ENCODE measurements around the gene ANXA7.

DNA sequence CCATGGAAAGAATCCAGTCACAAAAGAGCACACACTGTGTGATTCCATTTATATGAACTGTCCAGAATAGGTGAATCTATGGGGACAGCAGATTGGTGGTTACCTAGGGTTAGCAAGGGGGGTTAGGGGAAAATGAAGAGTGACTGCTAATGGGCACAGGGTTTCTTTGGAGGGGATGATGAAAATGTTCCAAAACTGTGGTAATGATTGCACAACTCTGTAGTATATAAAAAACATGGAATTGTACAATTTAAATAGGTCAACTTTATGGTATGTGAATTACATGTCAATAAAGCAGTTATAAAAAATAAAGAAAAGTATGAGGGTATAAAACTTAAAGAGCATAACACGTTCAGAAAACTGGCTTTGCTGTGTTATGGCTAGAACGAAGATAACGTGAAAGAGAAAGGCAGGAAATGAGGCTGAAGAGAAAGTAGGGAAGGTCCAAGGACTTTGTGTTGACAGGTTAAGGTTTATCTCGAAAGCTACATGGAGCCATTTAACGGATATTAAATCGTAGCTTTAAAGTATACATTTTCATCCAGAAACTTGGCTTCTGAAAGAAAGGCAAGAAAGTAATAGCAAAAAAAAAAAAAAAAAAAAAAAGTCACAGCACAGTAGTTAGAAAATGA, 45.9 kb upstream of the ANXA7 start:
- TF ChIP-seq, protein P1, sequence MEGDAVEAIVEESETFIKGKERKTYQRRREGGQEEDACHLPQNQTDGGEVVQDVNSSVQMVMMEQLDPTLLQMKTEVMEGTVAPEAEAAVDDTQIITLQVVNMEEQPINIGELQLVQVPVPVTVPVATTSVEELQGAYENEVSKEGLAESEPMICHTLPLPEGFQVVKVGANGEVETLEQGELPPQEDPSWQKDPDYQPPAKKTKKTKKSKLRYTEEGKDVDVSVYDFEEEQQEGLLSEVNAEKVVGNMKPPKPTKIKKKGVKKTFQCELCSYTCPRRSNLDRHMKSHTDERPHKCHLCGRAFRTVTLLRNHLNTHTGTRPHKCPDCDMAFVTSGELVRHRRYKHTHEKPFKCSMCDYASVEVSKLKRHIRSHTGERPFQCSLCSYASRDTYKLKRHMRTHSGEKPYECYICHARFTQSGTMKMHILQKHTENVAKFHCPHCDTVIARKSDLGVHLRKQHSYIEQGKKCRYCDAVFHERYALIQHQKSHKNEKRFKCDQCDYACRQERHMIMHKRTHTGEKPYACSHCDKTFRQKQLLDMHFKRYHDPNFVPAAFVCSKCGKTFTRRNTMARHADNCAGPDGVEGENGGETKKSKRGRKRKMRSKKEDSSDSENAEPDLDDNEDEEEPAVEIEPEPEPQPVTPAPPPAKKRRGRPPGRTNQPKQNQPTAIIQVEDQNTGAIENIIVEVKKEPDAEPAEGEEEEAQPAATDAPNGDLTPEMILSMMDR (conservative IDR thresholded peaks at IDR 0.05), result no peak
- TF ChIP-seq ZFX (IDR thresholded peaks at IDR 0.05), result no peak

Data from C4-2B (cell line).